Left ventricle myocardium inferior (tissue), 1 donor: Measurements from ENCODE around the gene XXYLT1. TPM values are rescaled to one million over a fixed set of nuclear protein-coding genes. Genes with fewer than 3 reads are reported as not detected.

Source experiments
- DNase-seq: peaks from one replicate; pipeline ENCODE4 v3.0.0-alpha.2; 2020
- H3K27ac ChIP-seq: fragments of 200-600 bp; replicated peaks from 2 replicates; pipeline ENCODE4 v1.8.0; 2021
- H3K27me3 ChIP-seq: fragments of 200-600 bp; 2 replicates; pipeline ENCODE4 v1.8.0; 2021; ENCODE audit warnings: low read depth
- H3K36me3 ChIP-seq: fragments of 200-600 bp; 2 replicates; pipeline ENCODE4 v1.8.0; 2021
- H3K4me1 ChIP-seq: fragments of 200-600 bp; 2 replicates; pipeline ENCODE4 v1.8.0; 2021
- H3K4me3 ChIP-seq: fragments of 200-600 bp; 2 replicates; pipeline ENCODE4 v1.8.0; 2021; ENCODE audit warnings: mild to moderate bottlenecking, moderate library complexity
- H3K9me3 ChIP-seq: fragments of 200-600 bp; replicated peaks from 2 replicates; pipeline ENCODE4 v1.8.0; 2021
- CTCF ChIP-seq: fragments of 200-600 bp; IDR thresholded peaks from 2 replicates; pipeline ENCODE4 v1.8.0; 2021; ENCODE audit warnings: antibody characterized with exemption, mild to moderate bottlenecking, borderline replicate concordance
- intact Hi-C: fragments of 100-400 bp; cut with micrococcal nuclease; formaldehyde crosslinking; loops from one replicate; pipeline ENCODE4 v1.11.0; 2022
- total RNA-seq: library from RNA; stranded (reverse); fragmentation: NEBNext Ultra II Directional; extraction: Animal tissue kit (Norgen Biotek cat#: 25700); gene quantifications from one replicate; pipeline ENCODE4 v1.2.1, GENCODE V29; 2021
- donor health status: DM: no; HTN: yes; CAD: no; lungs with severe emphysema.

XXYLT1 gene
- total RNA-seq, 1 donor from 2014 or later = 2.3 TPM

GRCh38 chr3:195265363-195265976 is 5.5 kb downstream of the XXYLT1 start:
- Histone ChIP-seq H3K9me3 (no peaks in the 10 kb centered on the region), H3K4me3 (no peak overlapping the region), H3K4me1 (peaks cover 24% of the 10 kb centered on the region), H3K27me3 (no peaks in the 10 kb centered on the region), H3K27ac (no peak overlapping the region), H3K36me3 (no peaks in the 10 kb centered on the region)
- no peak for DNase-seq
- TF ChIP-seq CTCF = no peak
- intact Hi-C loops = no loop called here

- H3K27ac ChIP-seq = no peak overlapping the region
- H3K36me3 ChIP-seq = no peaks in the 10 kb centered on the region
- intact Hi-C loops = no loop called here
- no peak for DNase-seq
- TF ChIP-seq CTCF = no peak
- no peaks in the 10 kb centered on the region for H3K27me3 ChIP-seq
- H3K4me1 ChIP-seq = peaks cover 22% of the 10 kb centered on the region
- no peaks in the 10 kb centered on the region for H3K9me3 ChIP-seq
- H3K4me3 ChIP-seq = no peak overlapping the region
Observed at GRCh38 chr3:195263925-195264600, 6.9 kb downstream of the XXYLT1 start.

GRCh38 chr3:195263193-195263924 is 7.6 kb downstream of the XXYLT1 start:
- TF ChIP-seq CTCF = no peak
- no peaks in the 10 kb centered on the region for H3K9me3 ChIP-seq
- H3K27me3 ChIP-seq = no peaks in the 10 kb centered on the region
- peaks cover 25% of the 10 kb centered on the region for H3K4me1 ChIP-seq
- no peak overlapping the region for H3K4me3 ChIP-seq
- intact Hi-C loops = no loop called here
- H3K27ac ChIP-seq = no peak overlapping the region
- no peak for DNase-seq
- no peaks in the 10 kb centered on the region for H3K36me3 ChIP-seq

- DNase-seq = no peak
- Histone ChIP-seq H3K9me3 (no peaks in the 10 kb centered on the region), H3K27ac (no peak overlapping the region), H3K27me3 (no peaks in the 10 kb centered on the region), H3K36me3 (no peaks in the 10 kb centered on the region), H3K4me3 (no peak overlapping the region), H3K4me1 (peaks cover 32% of the 10 kb centered on the region)
- intact Hi-C loops = no loop called here
- no peak for TF ChIP-seq CTCF
Observed at GRCh38 chr3:195261925-195262324, 9.0 kb downstream of the XXYLT1 start.

- Histone ChIP-seq H3K9me3 (no peaks in the 10 kb centered on the region), H3K36me3 (no peaks in the 10 kb centered on the region), H3K27ac (peak overlapping the region; percentile 94), H3K4me3 (peak overlapping the region; percentile 79), H3K27me3 (no peaks in the 10 kb centered on the region), H3K4me1 (peaks cover 32% of the 10 kb centered on the region)
- DNase-seq = no peak
- intact Hi-C loops = no loop called here
- TF ChIP-seq CTCF = peak; percentile 30
Observed at GRCh38 chr3:195260280-195260905, 10.6 kb downstream of the XXYLT1 start.
